ENCODE measurements around the gene UNC5CL.
A peak's percentile ranks its signal among the peaks of the same experiment; 100 is the strongest.
"Not testable (repeated sequence)": the region's sequence is repeated elsewhere in the genome, so short reads cannot be mapped to it uniquely, and the experiment has no call there.

UNC5CL gene

GRCh38 chr6:41009669-41010068, 29.4 kb downstream of the UNC5CL start:
- H3K4me3 ChIP-seq (ENCODE audit: low read length), result no peak overlapping the region
- H3K9me3 ChIP-seq (ENCODE audit: control insufficient read depth, low read length), result no peaks in the 10 kb centered on the region
- H3K27me3 ChIP-seq (ENCODE audit: control insufficient read depth, insufficient read depth, low read length), result no peaks in the 10 kb centered on the region
- H3K9ac ChIP-seq (ENCODE audit: low read length), result no peak overlapping the region
- no peaks in the 10 kb centered on the region for H3K36me3 ChIP-seq (ENCODE audit: control insufficient read depth, insufficient read depth, low read length)
- H3K4me1 ChIP-seq (ENCODE audit: control insufficient read depth, insufficient read depth, low read length), result no peaks in the 10 kb centered on the region

GRCh38 chr6:41008011-41008410, 31.0 kb downstream of the UNC5CL start:
- no peak overlapping the region for H3K9ac ChIP-seq (ENCODE audit: low read length)
- no peaks in the 10 kb centered on the region for H3K36me3 ChIP-seq (ENCODE audit: control insufficient read depth, insufficient read depth, low read length)
- H3K9me3 ChIP-seq (ENCODE audit: control insufficient read depth, low read length), result no peaks in the 10 kb centered on the region
- H3K4me1 ChIP-seq (ENCODE audit: control insufficient read depth, insufficient read depth, low read length), result no peaks in the 10 kb centered on the region
- no peak overlapping the region for H3K4me3 ChIP-seq (ENCODE audit: low read length)
- no peaks in the 10 kb centered on the region for H3K27me3 ChIP-seq (ENCODE audit: control insufficient read depth, insufficient read depth, low read length)

GRCh38 chr6:41006980-41007379, 32.0 kb downstream of the UNC5CL start:
- not testable (repeated sequence) for H3K9me3 ChIP-seq (ENCODE audit: control insufficient read depth, low read length); H3K9ac ChIP-seq (ENCODE audit: low read length); H3K36me3 ChIP-seq (ENCODE audit: control insufficient read depth, insufficient read depth, low read length); H3K4me3 ChIP-seq (ENCODE audit: low read length); H3K4me1 ChIP-seq (ENCODE audit: control insufficient read depth, insufficient read depth, low read length); H3K27me3 ChIP-seq (ENCODE audit: control insufficient read depth, insufficient read depth, low read length)

GRCh38 chr6:41006217-41006616, 32.8 kb downstream of the UNC5CL start:
- H3K4me3 ChIP-seq (ENCODE audit: low read length); H3K4me1 ChIP-seq (ENCODE audit: control insufficient read depth, insufficient read depth, low read length); H3K9ac ChIP-seq (ENCODE audit: low read length); H3K36me3 ChIP-seq (ENCODE audit: control insufficient read depth, insufficient read depth, low read length); H3K27me3 ChIP-seq (ENCODE audit: control insufficient read depth, insufficient read depth, low read length); H3K9me3 ChIP-seq (ENCODE audit: control insufficient read depth, low read length): not testable (repeated sequence)

GRCh38 chr6:41002168-41002567, 36.9 kb downstream of the UNC5CL start:
- Histone ChIP-seq H3K9ac (ENCODE audit: low read length) (no peak overlapping the region), H3K9me3 (ENCODE audit: control insufficient read depth, low read length) (no peaks in the 10 kb centered on the region), H3K27me3 (ENCODE audit: control insufficient read depth, insufficient read depth, low read length) (no peaks in the 10 kb centered on the region), H3K4me1 (ENCODE audit: control insufficient read depth, insufficient read depth, low read length) (peaks cover 11% of the 10 kb centered on the region), H3K4me3 (ENCODE audit: low read length) (no peak overlapping the region), H3K36me3 (ENCODE audit: control insufficient read depth, insufficient read depth, low read length) (no peaks in the 10 kb centered on the region)

GRCh38 chr6:41000248-41000647, 38.8 kb downstream of the UNC5CL start:
- peaks cover 26% of the 10 kb centered on the region for H3K4me1 ChIP-seq (ENCODE audit: control insufficient read depth, insufficient read depth, low read length)
- no peaks in the 10 kb centered on the region for H3K36me3 ChIP-seq (ENCODE audit: control insufficient read depth, insufficient read depth, low read length)
- H3K9ac ChIP-seq (ENCODE audit: low read length), result no peak overlapping the region
- H3K27me3 ChIP-seq (ENCODE audit: control insufficient read depth, insufficient read depth, low read length), result no peaks in the 10 kb centered on the region
- no peak overlapping the region for H3K4me3 ChIP-seq (ENCODE audit: low read length)
- H3K9me3 ChIP-seq (ENCODE audit: control insufficient read depth, low read length), result no peaks in the 10 kb centered on the region

- peaks cover 26% of the 10 kb centered on the region for H3K4me1 ChIP-seq (ENCODE audit: control insufficient read depth, insufficient read depth, low read length)
- no peak overlapping the region for H3K4me3 ChIP-seq (ENCODE audit: low read length)
- no peaks in the 10 kb centered on the region for H3K9me3 ChIP-seq (ENCODE audit: control insufficient read depth, low read length)
- H3K27me3 ChIP-seq (ENCODE audit: control insufficient read depth, insufficient read depth, low read length), result no peaks in the 10 kb centered on the region
- H3K36me3 ChIP-seq (ENCODE audit: control insufficient read depth, insufficient read depth, low read length), result no peaks in the 10 kb centered on the region
- no peak overlapping the region for H3K9ac ChIP-seq (ENCODE audit: low read length)
Observed at GRCh38 chr6:40999569-40999968, 39.5 kb downstream of the UNC5CL start.

GRCh38 chr6:40998661-40999060, 40.4 kb downstream of the UNC5CL start:
- no peak overlapping the region for H3K9ac ChIP-seq (ENCODE audit: low read length)
- no peaks in the 10 kb centered on the region for H3K36me3 ChIP-seq (ENCODE audit: control insufficient read depth, insufficient read depth, low read length)
- no peaks in the 10 kb centered on the region for H3K9me3 ChIP-seq (ENCODE audit: control insufficient read depth, low read length)
- H3K27me3 ChIP-seq (ENCODE audit: control insufficient read depth, insufficient read depth, low read length), result no peaks in the 10 kb centered on the region
- peaks cover 26% of the 10 kb centered on the region for H3K4me1 ChIP-seq (ENCODE audit: control insufficient read depth, insufficient read depth, low read length)
- no peak overlapping the region for H3K4me3 ChIP-seq (ENCODE audit: low read length)

GRCh38 chr6:40997234-40997957, 41.6 kb downstream of the UNC5CL start:
- Histone ChIP-seq H3K9ac (ENCODE audit: low read length) (peak overlapping the region; percentile 38), H3K36me3 (ENCODE audit: control insufficient read depth, insufficient read depth, low read length) (no peaks in the 10 kb centered on the region), H3K4me1 (ENCODE audit: control insufficient read depth, insufficient read depth, low read length) (peaks cover 26% of the 10 kb centered on the region), H3K4me3 (ENCODE audit: low read length) (no peak overlapping the region), H3K9me3 (ENCODE audit: control insufficient read depth, low read length) (no peaks in the 10 kb centered on the region), H3K27me3 (ENCODE audit: control insufficient read depth, insufficient read depth, low read length) (no peaks in the 10 kb centered on the region)

GRCh38 chr6:40996591-40997233, 42.3 kb downstream of the UNC5CL start:
- Histone ChIP-seq H3K9ac (ENCODE audit: low read length) (peak overlapping the region; percentile 38), H3K27me3 (ENCODE audit: control insufficient read depth, insufficient read depth, low read length) (no peaks in the 10 kb centered on the region), H3K36me3 (ENCODE audit: control insufficient read depth, insufficient read depth, low read length) (no peaks in the 10 kb centered on the region), H3K4me3 (ENCODE audit: low read length) (no peak overlapping the region), H3K9me3 (ENCODE audit: control insufficient read depth, low read length) (no peaks in the 10 kb centered on the region), H3K4me1 (ENCODE audit: control insufficient read depth, insufficient read depth, low read length) (peaks cover 26% of the 10 kb centered on the region)

- H3K9me3 ChIP-seq (ENCODE audit: control insufficient read depth, low read length), result no peaks in the 10 kb centered on the region
- H3K27me3 ChIP-seq (ENCODE audit: control insufficient read depth, insufficient read depth, low read length), result no peaks in the 10 kb centered on the region
- H3K4me1 ChIP-seq (ENCODE audit: control insufficient read depth, insufficient read depth, low read length), result peaks cover 17% of the 10 kb centered on the region
- no peak overlapping the region for H3K4me3 ChIP-seq (ENCODE audit: low read length)
- H3K9ac ChIP-seq (ENCODE audit: low read length), result no peak overlapping the region
- no peaks in the 10 kb centered on the region for H3K36me3 ChIP-seq (ENCODE audit: control insufficient read depth, insufficient read depth, low read length)
Observed at GRCh38 chr6:40992746-40993145, 46.3 kb downstream of the UNC5CL start.

GRCh38 chr6:40990301-40990700, 48.7 kb downstream of the UNC5CL start:
- H3K4me1 ChIP-seq (ENCODE audit: control insufficient read depth, insufficient read depth, low read length), result no peaks in the 10 kb centered on the region
- H3K9me3 ChIP-seq (ENCODE audit: control insufficient read depth, low read length), result no peaks in the 10 kb centered on the region
- no peak overlapping the region for H3K4me3 ChIP-seq (ENCODE audit: low read length)
- no peak overlapping the region for H3K9ac ChIP-seq (ENCODE audit: low read length)
- no peaks in the 10 kb centered on the region for H3K36me3 ChIP-seq (ENCODE audit: control insufficient read depth, insufficient read depth, low read length)
- no peaks in the 10 kb centered on the region for H3K27me3 ChIP-seq (ENCODE audit: control insufficient read depth, insufficient read depth, low read length)
